HG03520 (cell line): ENCODE results near the gene CCDC157.
A peak's percentile ranks its signal among the peaks of the same experiment; 100 is the strongest.
"Not testable (repeated sequence)": the region's sequence is repeated elsewhere in the genome, so short reads cannot be mapped to it uniquely, and the experiment has no call there.

Source experiments
- ATAC-seq: cut with Tn5 transposase; IDR thresholded peaks from one replicate; pipeline ENCODE4 v1.9.1; 2021; ENCODE audit warnings: mild to moderate bottlenecking, moderate library complexity; ENCODE audit not compliant: unreplicated experiment

CCDC157 gene

DNA sequence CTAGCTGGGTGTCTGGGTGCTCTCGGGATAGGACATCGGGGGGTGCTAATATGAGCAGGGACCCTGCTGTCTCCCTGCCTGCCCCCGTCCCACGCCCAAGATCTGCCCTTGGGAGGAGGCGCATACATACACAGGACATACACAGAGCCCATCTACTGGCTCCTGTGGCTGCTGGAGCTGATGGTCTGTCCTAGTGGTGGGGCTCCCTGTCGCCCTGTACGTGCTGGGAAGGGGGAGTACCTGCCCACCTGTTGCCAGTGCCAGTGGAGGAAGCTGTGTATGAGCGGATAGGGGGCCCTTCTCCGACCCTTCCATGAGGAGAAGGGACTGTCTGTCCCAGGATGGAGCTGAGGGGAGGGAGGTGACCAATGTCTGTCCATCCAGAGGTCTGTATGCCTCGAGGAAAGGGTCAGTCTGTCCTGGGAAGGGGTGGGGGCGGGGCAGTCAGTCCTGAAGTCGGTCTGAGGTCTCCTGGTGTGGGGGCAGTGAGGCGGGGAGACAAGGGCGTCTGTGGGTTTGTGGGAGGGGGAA is 31.0 kb upstream of the CCDC157 start:
- no peak for ATAC-seq

DNA sequence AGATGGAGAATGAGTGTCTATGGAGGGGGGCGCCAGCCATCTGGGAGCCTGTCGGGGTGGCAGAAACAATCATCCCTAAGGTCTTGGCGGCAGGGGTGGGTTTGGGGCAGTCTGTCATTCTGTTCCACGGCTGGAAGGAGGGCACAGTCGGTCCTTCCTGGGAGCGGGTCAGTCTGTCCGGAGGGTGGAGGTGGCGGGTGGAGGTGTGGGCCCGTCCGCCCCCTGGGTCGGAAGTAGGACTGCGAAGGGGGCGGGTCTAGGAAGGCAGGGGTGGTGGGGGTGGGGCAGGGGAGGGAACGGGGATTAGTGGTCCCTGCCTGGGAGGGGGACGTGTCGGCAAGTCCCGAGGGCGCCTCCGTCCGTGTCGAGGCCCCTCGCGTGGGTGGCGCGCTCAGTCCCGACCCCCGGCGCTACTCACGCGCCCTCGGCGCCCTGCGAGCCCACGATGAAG is 30.5 kb upstream of the CCDC157 start:
- no peak for ATAC-seq

DNA sequence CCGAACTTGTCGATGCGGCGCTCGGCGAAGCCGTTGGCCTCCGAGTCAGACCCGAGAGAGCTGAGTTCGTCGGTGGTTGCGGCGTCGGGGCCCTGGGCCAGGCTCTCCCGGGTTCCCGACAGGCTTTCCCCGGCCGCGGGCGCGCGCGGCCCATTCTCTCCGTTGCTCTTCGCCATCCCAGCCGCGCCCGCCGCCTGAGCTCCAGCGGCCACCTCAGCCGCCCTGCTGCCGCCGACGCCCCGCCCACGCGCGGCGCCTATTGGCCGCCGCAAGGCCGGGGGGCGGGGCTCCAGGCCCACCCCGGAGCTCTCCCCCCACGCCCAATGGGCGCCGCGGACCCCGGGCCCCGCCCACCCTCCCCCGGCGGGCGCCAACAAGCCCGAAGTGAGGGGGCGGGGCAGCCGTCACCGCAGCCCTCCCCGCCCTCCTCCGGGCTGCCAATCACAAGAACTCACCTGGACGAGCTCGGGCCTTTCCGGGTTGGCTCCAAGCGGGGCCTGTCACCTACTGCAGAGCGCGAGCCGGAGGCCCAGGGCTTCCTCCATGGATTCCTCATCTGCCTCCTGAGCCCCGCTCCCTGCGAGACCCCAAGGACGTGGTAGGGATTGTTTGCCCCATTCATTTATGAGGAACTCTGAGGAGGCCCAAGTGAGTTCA is 30.0 kb upstream of the CCDC157 start, which contains the start of gene TBC1D10A:
Gene TBC1D10A (minus strand): TSS at position 236 of the 657 bp plus-strand sequence. CDS start 60 bp downstream, at position 176.
- peak; percentile 81 for ATAC-seq

DNA sequence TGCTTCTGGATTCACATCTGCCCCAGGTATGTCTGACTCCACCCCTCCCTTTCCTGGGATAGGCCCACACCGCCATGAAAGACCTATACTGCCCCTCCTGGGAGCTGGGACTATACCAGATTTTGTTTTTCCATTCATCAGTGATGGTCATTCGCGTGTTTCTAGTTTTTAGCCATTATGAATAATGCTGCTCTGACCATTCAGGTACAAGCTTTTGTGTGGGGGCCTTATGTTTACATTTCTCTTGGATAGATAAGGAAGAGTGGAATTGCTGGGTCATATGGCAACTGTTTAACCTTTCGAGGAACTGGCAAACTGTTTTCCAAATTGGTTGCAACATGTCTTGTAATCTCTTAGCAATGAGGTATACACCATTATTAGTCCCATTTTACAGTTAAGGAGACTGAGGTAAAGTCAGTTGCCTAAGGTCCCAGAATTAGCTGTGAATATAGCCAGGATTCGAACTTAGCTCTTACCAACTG is 28.9 kb upstream of the CCDC157 start:
- ATAC-seq = no peak

DNA sequence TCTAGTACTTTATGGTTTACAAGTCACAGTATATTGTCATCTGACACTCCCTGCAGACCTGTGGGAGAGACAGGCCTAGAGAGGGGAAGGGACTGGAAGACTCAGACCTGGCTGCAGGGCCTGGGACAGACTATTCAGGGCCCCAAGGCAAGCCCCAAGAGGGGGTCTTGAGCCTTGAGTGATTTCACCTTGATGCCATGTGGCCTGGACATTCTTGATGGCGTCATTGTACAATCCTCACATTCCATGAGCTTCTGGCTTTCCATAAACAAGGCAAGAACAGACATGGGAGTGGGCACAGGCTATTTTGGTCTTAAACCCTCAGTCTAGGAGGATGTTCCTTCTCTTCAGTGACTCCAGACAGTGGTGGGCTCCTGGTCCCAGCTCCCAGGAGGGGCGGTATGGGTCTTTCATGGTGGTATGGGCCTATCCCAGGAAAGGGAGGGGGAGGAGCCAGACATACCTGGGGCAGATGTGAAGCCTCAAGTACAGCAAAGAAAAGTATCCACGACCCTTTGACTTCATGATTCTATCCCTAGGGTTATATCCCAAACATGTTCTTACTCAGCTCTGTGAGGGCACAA is 28.2 kb upstream of the CCDC157 start:
- ATAC-seq = no peak

DNA sequence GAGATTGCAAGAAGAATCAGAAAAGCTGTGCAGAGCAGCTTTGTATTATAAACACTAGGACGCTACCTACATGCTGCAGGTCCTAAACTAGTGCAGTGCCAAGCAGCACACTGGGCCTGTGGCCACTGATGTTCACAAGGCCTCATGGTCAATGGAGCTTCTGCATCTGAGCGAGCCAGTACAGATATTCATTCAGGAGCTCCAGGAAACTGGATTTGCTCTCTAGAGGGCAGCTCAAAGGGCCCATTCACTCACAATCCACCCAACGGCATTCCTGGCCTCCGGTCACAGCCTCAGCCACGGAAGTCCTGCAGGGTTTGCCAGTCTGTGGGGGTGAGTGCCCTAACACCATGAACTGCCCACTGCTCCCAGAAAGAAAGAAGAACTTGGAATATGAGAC is 24.3 kb upstream of the CCDC157 start:
- ATAC-seq = no peak

DNA sequence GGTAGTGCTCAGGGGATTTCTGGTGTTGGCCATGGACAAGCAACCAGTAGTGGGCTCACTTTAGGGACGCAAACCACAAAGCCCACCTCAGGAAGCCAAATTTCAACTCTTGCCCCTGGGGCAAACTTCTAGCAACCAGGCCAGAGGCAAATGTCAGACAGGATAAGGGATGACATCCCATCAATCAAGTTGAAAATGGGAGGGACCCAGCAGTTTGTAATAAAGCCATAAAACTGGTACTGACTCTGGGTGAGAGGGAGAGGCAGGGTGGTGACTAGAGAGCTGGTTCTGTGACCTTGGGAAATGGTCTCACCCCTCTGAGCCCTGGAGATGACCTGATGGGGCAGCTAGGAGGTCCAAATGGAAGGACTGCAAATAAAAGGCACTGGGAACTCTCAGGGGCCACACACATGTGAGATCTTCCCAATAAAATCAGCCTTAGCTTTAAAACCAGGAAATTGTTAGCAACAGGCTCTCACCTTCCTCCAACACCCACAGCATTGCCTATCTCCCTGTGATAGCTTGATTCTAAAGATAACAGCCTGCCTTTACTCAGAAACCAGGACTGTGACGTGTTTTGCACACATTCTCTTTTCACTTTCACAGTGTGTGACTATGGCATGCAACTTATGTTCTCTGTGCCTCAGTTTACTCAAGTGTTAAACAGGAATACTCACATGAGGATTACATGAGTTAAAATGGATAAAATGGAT is 23.7 kb upstream of the CCDC157 start:
- ATAC-seq = no peak

DNA sequence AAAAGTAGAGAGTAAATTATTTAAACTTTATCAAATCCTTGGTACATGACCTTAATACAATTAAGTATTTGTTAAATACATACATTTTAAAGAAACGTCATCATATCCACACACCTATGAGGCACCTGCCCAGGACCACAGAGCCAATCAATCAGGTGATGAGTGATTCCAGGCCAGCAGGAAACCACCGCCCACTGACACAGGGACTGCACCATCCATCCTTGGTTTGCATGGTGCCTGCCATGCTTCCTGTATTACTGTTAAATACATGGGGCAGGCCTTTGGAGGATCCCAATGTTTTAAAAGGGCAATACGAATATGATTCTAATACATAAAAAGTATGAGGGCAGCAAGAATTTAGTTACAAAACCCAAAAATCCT is 23.1 kb upstream of the CCDC157 start:
- ATAC-seq = no peak

DNA sequence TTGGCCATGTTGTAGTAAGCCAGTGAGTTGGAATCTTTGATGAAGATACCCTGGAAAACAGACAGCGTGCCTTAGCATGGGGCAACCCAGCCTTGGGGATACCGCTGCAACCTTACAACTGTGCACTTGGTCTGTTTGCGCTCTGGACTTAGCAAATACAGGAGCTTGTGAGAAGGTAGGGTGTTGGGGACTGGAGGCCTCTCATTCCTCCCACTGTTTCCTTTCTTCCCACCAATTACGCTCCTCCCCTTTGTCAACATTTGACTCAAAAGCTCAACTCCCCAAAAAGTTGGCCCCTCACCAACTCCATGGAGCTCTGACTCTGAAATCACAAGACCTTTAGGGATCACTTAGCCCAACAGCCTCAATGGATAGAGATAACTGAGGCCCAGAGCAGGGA is 22.2 kb upstream of the CCDC157 start:
- no peak for ATAC-seq

DNA sequence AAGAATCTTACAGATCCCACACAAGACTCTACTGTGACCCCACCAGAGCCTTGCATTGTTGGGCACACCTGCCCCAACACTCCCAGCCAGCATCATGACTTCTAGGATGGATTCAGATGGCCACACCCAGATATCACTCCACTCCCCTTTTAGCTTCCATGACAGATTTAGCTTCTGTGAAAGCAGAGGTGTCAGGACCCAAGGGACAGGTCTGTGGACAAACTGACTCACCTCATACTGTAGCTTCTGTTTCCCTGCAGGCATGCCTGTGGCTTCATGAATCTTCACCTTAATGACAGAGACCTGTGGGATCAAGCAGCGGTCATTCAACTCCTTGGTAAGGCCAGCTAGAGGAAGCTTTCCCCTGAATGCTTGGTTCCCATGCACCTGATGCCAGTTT is 21.6 kb upstream of the CCDC157 start:
- ATAC-seq = no peak

DNA sequence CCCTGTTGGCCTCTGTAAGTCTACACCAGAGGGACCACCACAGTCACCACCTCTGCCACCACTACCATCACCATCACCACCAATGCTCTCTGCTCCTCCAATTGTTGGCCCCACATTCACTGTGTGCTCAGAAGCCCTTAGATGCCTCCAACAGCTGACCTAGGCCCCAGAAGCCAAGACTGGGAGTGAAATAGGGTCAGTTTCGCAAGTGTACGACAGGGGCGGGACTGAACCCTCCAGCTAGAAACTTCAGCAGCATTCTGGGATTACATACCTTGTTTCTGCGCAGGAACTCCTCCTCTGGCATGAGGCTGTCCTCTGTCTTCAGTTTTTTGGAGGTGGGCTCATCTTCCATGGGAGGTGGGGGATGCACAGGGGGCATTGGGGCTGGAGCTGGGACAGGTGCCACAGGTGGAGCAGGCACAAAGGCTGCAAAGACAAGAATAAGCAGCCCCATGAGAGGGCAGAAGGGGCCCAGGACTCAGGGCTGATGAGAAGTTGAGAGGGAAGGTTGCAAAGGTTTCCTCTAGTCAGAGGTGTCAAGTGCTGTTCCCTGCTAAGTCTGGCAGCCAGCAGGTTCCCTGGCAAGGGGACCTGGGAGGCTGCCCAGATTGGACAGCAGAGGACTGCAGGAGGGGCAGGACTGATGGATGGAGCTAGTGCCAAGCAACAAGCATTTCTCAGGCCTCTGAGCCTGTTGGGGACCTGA is 19.9 kb upstream of the CCDC157 start:
- ATAC-seq = no peak

DNA sequence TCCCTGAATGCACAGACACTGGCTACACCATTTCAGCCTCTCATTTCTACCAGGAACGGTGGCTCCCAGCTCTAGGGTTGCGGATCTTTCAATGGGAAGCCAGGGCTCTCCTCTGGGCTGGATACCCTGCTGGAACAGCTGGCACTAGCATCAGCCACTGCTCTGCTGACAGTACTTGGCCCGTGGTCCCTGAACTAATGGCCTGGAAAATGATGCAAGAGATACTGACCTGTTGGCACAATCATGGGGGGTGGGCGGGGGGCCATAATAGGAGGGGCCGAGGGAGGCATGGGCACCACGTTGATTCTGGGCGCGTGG is 19.4 kb upstream of the CCDC157 start:
- no peak for ATAC-seq

DNA sequence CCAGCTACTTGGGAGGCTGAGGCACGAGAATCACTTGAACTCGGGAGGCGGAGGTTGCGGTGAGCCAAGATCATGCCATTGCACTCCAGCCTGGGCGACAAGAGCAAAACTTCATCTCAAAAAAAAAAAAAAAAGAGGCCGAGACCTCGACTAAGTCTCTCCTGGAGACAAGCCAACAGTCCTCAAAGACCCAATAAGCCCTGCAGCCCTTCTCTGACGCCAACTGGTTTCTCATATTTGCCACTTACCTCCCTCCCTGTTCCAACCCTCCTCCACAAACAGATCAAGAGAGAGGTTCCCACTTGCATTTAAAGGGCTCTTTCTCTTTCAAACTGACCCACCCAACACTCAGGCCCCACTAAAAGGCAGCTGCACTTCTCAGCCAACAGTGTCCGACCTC is 18.5 kb upstream of the CCDC157 start:
- ATAC-seq = not testable (repeated sequence)

DNA sequence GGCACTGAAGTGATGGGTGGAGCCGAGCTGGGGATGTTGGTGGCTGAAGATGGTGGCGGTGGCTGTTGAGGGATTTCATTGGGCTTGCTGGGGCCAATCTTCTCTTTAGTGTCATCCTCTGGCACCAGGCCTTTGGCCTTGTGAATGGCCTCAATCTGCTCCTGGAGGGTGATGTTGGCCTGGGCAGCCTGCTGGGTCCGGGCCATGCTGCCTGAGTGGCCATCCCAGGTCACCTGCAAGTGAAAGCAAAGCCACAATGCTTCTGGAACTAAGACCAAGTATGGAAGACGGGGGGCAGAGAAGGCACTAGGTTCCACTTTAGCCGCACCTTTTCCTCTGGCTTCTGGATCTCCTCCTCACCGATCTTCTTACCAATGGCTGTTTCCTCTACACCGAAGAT is 18.0 kb upstream of the CCDC157 start:
- ATAC-seq = no peak

DNA sequence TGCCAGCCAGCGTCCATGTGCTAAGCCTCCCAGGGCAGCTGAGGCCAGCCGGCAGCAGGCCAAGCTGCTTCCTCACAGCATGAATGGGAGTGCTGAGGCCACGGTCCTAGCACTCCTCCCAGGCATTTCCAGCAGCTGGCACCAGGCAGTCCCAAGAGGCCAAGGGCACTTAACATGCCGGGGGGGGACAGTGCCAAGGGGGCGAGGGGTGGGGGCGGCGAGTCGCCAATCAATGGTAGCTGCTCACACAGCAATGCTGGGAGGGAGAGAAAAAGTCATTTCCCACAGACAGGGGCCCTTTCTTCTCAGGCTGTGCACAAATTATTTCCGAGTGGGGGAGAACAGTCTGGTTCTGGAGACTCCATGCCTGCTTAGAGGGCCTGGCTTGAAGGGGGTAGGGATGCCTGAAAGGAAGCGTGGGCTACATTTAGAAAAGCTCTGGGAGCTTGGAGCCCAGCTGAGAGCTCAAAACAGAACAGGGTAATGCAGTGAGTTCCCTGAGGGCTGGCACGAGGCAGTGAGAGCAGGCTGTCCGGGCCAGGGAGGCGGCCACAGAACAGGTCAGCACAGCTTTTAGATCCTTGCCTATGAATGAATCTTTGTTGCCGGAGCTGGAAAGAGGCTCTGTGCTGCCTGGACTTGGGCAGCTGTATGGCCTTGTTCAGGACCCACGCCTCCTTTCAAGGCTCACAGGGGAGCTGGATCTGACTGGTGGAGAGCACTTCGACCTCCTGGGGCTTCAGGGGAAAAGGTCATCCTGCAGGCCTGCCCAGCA is 15.7 kb upstream of the CCDC157 start:
- ATAC-seq = no peak

DNA sequence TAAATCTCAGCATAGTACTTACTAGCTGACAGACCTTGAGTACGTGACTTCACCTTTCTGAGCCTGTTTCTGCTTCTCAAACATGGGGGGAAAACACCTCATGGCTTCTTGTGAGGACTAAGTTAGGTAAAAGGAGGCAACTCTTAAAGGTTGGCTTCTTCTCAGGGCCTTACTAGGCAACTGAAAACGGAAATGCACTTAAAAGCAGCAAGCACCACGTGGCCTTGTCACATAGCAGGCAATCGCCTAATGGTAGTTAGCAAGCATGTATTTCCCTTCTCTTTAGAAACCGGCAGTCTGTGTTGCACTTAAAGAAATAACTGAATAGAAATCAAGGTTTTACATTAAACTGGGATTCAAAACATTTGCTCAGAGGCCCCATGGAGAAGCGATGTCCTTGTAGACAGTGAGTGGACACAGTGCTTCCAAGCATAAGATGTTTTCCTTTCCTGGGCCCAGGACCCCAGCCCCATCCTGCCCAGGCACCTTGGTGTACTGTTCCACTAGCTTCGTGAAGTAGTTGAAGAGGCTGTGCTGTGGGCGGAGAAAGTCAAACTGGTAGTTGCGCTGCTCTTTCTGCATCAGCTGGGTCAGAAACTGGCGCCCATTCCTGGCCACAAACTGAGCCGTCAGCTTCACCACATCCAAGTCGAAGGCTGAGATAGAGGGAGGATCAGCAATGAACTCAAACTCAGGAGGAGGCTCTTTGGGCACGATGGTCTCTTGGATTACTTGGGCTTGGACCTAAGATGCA is 12.2 kb upstream of the CCDC157 start:
- no peak for ATAC-seq

DNA sequence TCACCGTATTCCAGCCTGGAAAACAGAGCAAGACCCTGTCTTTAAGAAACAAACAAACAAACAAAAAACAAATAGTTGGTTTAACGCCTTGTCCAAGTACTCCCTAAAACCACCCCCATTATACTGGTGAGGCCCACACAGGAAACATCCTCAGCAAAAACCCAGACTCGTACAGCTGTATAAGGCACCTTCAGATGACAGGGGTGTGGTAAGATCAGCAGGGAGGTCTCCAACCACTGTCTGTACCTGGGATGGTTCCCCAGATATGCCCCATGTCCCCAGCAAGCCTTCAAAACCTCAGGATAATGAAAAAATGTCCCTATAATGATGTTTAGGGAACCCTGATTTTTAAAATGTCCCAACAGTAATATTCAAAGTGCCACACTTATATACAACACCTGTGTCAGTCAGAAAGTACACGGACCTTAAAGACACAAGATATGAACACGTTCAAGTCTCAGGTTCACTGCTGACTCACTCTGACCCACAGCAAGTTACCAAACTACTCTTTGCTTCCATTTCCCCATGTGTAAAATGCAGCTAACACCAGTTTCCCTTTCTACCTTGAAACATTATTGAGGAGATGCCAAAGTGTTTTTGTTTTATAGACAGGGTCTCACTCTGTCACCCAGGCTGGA is 9.4 kb upstream of the CCDC157 start:
- no peak for ATAC-seq

DNA sequence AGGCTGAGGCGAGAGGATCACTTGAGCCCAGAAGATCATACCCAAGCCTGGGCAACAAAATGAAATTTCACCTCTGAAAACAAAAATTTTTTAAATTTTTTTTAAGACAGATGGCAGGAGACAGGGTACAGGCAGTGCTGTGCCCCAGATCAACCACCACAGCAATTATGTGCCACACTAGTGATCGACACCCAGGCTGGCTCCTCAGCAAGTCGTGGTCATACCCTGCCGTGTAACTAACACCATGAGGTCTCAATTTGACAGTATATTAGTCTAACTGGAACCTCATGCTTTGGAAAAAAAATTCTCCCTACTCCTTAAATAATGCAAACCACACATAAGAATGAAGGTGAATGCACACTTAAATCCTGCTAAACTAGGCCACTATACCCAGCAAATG is 8.4 kb upstream of the CCDC157 start:
- no peak for ATAC-seq

DNA sequence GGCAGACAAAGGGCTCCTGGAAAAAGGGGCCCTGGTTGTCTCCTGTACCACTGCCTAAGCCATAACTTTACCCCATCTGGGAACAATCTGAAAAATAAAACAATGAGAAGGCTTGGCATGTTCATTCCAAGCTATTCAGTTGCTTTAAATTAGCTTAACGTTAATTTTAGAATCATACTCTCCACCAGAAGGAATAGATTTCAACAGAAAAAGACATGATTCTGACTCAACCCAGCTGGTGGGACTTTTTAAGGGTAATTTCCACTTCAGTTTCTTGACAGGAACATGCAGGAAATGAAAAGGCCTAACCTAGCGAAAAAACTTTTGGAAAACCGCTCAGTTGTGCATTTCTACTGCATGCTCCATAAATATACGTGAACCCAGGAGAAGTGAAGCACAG is 8.0 kb upstream of the CCDC157 start:
- no peak for ATAC-seq
